Activated CD8-positive, alpha-beta memory T cell treated with anti-CD3 and anti-CD28 coated beads for 36 hours (primary cell): ENCODE data around the gene PCBD1. TPM values are rescaled to one million over a fixed set of nuclear protein-coding genes. Genes with fewer than 3 reads are reported as not detected.
"Not testable (repeated sequence)": the region's sequence is repeated elsewhere in the genome, so short reads cannot be mapped to it uniquely, and the experiment has no call there.

Experiments
- CTCF ChIA-PET: fragments of 350-600 bp; sonication (Branson Sonifier 250); formaldehyde crosslinking; loops from one replicate; lab custom pipeline; 2021; ENCODE audit warnings: antibody characterized with exemption; lab: Charles Lee
- POLR2A ChIA-PET: fragments of 350-600 bp; sonication (Branson Sonifier 250); formaldehyde crosslinking; loops from one replicate; lab custom pipeline; 2021; ENCODE audit warnings: antibody characterized with exemption; lab: Charles Lee
- total RNA-seq, 2 experiments: library from RNA; stranded (reverse); gene quantifications; one replicate each; pipeline ENCODE4 v1.2.3, GENCODE V29; 2021

Gene PCBD1
- total RNA-seq, 2 experiments from 2014 or later = 51.6 to 59.5 TPM

- ChIA-PET POLR2A (no interaction called here), CTCF (interaction anchor here (0.6 to 1.4 kb wide), 2 partner anchors 308 to 364 kb away, joined by 3 to 4 read pairs; no protein-coding TSS in a partner anchor)
Observed at GRCh38 chr10:70920519-70920918, 32.2 kb upstream of the PCBD1 start.

- POLR2A ChIA-PET = not testable (repeated sequence)
- CTCF ChIA-PET = interaction anchor here (0.7 kb wide), 1 partner anchor 298 kb away, joined by 3 read pairs; no protein-coding TSS in a partner anchor
Observed at GRCh38 chr10:70919906-70920305, 31.5 kb upstream of the PCBD1 start.

DNA sequence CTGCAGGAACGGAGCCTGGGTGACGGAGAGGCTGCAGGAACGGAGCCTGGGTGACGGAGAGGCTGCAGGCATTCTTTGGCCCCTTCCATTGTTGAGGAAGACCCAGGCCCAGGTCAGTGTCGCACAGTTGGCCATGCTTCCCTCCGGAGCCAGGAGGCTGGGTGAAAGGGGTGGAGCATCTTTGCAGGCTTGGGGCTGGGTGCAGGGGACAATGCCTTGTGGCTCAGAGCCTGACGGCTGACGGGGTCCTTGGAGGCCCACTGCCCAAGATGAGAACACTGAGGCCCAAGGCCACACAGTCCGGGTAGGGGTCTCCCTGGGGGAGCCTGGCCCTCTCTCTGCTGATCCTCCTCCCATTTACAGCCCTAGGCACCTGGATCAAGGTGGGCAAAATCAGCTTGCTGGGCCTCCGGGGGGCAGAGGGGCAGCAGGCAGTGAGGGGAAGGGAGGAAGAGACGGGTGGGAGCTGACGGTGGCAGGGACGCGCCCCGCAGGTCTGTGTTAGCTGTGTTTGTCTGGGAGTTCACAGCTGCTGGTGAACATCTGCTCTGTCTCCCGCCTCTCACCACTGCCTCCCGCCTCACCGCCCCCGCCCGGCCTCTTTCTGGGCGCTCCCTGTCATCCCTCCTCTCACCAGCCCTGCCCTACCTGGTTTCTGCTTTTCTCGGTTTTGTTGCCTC lies 30.6 kb upstream of the PCBD1 start:
- ChIA-PET POLR2A (no interaction called here), CTCF (no interaction called here)

DNA sequence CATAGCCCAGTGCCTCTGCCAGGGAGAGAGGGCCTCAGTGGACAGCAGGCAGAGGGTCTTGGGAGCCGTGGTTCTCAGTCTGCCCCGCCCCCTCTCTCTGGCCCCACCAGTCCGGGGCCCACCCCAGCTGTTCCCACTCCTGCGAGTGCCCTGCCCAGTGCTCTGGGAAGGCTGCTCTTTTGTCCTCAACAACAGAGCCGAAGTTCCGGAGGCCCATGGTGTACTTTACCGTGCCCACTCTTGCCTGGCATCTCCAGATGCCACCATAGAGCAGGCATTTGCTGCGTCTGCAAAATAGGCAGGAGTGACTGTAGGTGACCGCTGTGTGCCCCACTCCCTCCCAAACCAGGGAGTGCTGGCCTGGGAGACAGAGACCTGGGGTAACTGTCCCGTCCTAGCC lies 29.3 kb upstream of the PCBD1 start:
- ChIA-PET POLR2A (no interaction called here), CTCF (no interaction called here)

GRCh38 chr10:70917226-70917625 lies 28.9 kb upstream of the PCBD1 start:
- ChIA-PET POLR2A (no interaction called here), CTCF (no interaction called here)

- ChIA-PET POLR2A (no interaction called here), CTCF (no interaction called here)
Observed at GRCh38 chr10:70916241-70916640, 27.9 kb upstream of the PCBD1 start.

DNA sequence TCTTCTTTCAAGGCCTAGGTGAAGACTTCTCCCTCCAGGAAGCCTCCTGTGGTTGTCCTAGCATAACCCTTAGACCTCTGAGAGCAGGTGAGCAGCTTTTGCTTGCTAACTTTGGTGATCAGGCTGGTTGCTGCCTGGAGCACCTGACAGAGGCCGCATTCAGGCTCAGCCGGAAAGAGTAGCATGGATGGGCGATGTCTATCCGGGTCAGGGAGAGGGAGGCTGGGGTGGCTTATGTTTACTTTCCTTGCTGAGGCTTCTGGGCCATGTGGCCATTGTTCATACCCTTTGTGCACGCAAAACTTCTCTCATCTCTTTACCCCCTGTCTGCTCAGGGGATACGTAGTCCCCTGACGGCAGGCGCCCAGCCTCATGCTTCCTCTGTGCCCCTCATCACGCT lies 27.4 kb upstream of the PCBD1 start:
- POLR2A ChIA-PET = no interaction called here
- CTCF ChIA-PET = no interaction called here

DNA sequence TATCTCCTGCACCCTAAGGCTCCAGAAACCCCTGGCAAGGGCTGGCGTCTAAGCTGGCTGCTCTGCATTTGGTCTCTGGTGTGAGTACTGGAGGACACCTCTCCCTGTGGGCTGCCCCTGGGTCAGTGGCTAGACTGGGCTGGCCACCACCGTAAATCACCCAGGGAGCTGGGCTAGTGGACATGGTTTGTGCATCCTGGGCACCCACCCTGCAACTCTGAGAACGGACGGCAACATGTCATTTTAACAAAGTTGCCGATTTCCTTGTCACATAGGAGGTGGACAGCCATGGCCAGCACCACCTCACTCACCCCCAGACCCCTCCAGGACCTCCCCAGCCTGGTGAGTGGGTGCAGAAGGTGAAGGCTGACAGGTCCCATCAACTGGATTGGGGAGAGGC lies 26.8 kb upstream of the PCBD1 start:
- CTCF ChIA-PET = no interaction called here
- POLR2A ChIA-PET = no interaction called here

GRCh38 chr10:70914316-70914864 lies 26.0 kb upstream of the PCBD1 start:
- POLR2A ChIA-PET = no interaction called here
- CTCF ChIA-PET = interaction anchor here (0.6 to 1.2 kb wide), 2 partner anchors 11 to 29 kb away, joined by 4 to 6 read pairs; no protein-coding TSS in a partner anchor

DNA sequence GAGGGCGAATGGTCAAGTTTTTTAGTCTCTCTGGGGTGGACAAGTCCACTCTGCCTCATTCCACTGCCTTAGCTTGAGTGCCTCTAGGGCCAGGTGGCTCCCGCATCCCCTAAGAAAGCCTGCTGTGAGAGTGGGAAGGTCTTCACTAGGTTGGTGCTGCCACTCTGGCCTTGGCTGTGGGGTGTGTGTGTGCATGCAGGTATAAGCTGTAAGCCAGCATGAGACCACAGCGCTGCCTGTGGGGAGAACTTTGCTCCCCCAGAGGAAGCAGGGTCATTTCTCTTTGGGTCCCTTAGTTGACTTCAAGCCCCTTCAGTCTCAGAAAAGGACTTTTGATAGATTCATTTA lies 25.5 kb upstream of the PCBD1 start:
- CTCF ChIA-PET = interaction anchor here (1.2 kb wide), 1 partner anchor 11 kb away, joined by 4 read pairs; no protein-coding TSS in a partner anchor

GRCh38 chr10:70913191-70913892 lies 25.0 kb upstream of the PCBD1 start:
- ChIA-PET CTCF (interaction anchor here (1.2 kb wide), 1 partner anchor 12 kb away, joined by 4 read pairs; no protein-coding TSS in a partner anchor), POLR2A (no interaction called here)

More for the DNA sequence above, 25.5 kb upstream of the PCBD1 start:
- POLR2A ChIA-PET = no interaction called here

DNA sequence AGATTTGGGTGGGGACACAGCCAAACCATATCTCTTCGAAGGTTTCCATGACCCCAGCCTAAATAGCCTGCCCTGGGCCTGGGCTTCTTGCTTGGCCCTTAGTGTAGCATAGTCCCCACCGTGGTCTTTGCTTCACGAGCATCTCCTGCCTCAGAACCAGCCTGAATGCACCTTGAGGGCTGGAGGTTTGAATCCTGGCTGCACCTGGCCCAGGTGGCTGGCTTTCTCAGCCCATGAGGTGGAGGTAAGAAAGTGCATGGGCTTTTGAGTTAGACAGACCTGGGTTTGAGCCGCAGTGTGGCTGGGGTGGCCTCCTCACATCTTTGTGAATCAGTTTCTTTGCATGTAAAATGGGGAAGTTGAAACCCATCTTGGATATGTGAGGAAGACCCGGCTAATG lies 24.2 kb upstream of the PCBD1 start:
- ChIA-PET CTCF (no interaction called here), POLR2A (no interaction called here)

- POLR2A ChIA-PET = no interaction called here
- CTCF ChIA-PET = no interaction called here
Observed at GRCh38 chr10:70911386-70911785, 23.0 kb upstream of the PCBD1 start.

- ChIA-PET CTCF (interaction anchor here (1.7 kb wide), 1 partner anchor 14 kb away, joined by 6 read pairs; no protein-coding TSS in a partner anchor), POLR2A (no interaction called here)
Observed at GRCh38 chr10:70910486-70911341, 22.3 kb upstream of the PCBD1 start.

DNA sequence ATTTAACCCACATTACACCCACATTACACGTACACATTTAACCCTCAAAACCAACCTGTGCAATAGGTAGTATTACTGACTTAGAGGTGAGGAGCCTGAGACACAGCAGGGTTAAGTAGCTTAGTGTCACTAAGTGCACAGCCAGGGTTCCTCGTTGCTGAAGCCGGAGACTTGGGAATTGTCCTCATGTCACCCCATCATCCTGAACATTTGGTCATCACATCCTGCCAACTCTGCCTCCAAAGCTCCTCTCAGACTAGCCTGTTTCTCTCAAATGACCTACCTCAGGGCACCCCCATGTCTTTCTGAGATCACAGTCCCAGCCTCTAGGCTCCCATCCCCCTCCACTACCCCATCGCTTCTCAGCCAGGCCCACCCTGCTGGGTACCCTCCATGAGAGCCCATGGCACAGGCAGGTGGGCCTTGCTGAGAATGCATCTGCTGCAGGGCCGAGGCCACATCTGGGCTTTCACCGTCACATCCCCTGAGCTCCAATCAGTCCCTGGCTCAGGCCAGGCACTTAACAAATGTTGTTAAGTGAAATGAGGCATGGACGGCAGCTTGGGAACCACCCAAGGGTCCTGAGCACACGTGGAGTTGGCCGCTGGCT lies 21.1 kb upstream of the PCBD1 start:
- CTCF ChIA-PET = interaction anchor here (1.7 kb wide), 1 partner anchor 15 kb away, joined by 6 read pairs; no protein-coding TSS in a partner anchor
- POLR2A ChIA-PET = no interaction called here

DNA sequence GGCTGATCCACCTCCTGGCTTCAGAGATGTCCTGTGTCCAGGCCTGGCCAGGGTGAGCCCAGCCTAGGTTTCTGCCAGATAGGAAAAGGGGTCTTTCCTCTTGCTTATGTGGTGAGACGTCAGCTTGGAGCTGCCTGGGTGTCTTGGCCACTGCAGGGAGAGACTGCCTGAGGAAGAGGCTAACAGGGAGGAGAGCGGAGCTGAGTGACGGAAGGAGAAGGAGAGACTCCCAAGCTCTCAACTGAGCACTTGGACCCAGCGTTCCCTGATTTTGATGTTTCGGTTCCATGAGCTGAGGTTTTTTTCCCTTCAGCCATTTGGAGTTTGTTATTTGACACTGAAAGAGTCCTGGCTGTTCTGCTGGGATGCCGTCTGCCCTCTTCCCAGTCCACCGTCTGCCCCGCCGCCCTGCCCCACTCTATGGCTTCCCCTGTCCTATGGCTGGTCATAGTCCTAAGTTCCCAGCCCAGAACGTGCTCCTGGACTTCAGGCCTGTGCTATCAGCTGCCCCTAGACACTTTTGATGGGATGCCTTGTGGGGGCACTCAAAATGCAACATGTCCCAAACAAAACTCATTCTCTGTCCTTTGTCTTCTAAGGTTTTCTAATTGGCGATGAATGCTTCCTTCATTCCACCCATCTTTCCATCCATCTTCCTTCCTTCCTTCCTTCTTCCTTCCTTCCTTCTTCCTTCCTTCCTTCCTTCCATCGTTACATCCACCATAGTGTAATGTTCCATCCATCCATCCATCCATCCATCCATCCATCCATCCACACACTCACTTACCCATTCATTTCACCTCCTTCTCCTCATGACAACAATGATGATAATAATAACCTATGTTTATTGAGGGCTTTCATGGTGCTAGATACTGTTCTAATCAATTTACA lies 20.3 kb upstream of the PCBD1 start:
- CTCF ChIA-PET = interaction anchor here (1.7 kb wide), 1 partner anchor 16 kb away, joined by 6 read pairs; no protein-coding TSS in a partner anchor
- POLR2A ChIA-PET = no interaction called here

GRCh38 chr10:70907637-70908405 lies 19.5 kb upstream of the PCBD1 start:
- ChIA-PET POLR2A (no interaction called here), CTCF (no interaction called here)
